Natural killer cell (primary cell): ENCODE measurements around the gene CDK16. TPM values are rescaled to one million over a fixed set of nuclear protein-coding genes. Genes with fewer than 3 reads are reported as not detected.

Source experiments
- ATAC-seq, 3 donors: fragments of 150-1000 bp in 2 of 3; fragments of 200-7000 bp in 1 of 3; cut with Tn5 transposase; 1 replicate in 1 of 3; 2 replicates in 2 of 3; pipeline ENCODE4 v1.10.0; 2021; ENCODE audit warnings: mild to moderate bottlenecking in 2 of 3, moderate library complexity in 2 of 3
- DNase-seq, 2 donors: peaks; one replicate each; pipeline versions ENCODE4 v3.0.0 to v3.0.0-alpha.2; 2013 to 2021; ENCODE audit warnings: mixed read lengths in 1 of 2
- H3K27ac ChIP-seq: one replicate; pipeline ENCODE4 v1.5.1; 2013; ENCODE audit warnings: mild to moderate bottlenecking, low read length
- H3K27me3 ChIP-seq: one replicate; pipeline ENCODE4 v1.6.1; 2013; ENCODE audit warnings: low read length; ENCODE audit not compliant: control insufficient read depth, insufficient read depth
- H3K36me3 ChIP-seq: one replicate; pipeline ENCODE4 v1.6.1; 2013; ENCODE audit warnings: low read length; ENCODE audit not compliant: control insufficient read depth, insufficient read depth
- H3K4me1 ChIP-seq: one replicate; pipeline ENCODE4 v1.6.1; 2013; ENCODE audit warnings: low read length; ENCODE audit not compliant: control insufficient read depth, insufficient read depth
- H3K4me3 ChIP-seq: one replicate; pipeline ENCODE4 v1.5.1; 2013; ENCODE audit warnings: low read length
- H3K9me3 ChIP-seq: one replicate; pipeline ENCODE4 v1.6.1; 2013; ENCODE audit warnings: low read length; ENCODE audit not compliant: control insufficient read depth, insufficient read depth
- H3K27ac Mint-ChIP-seq, 2 donors: one replicate each; pipeline ENCODE4 v1.8.0; 2022; ENCODE audit warnings: mild to moderate bottlenecking in 2 of 2, mixed read lengths in 2 of 2, moderate library complexity in 1 of 2
- H3K27me3 Mint-ChIP-seq, 2 donors: one replicate each; pipeline ENCODE4 v1.8.0; 2022; ENCODE audit warnings: low read depth in 2 of 2, mixed read lengths in 2 of 2
- H3K36me3 Mint-ChIP-seq: one replicate; pipeline ENCODE4 v1.8.0; 2022; ENCODE audit warnings: mixed read lengths
- H3K4me1 Mint-ChIP-seq, 2 donors: one replicate each; pipeline ENCODE4 v1.8.0; 2022; ENCODE audit warnings: mixed read lengths in 2 of 2
- H3K4me3 Mint-ChIP-seq: one replicate; pipeline ENCODE4 v1.8.0; 2022; ENCODE audit warnings: mild to moderate bottlenecking, moderate library complexity, mixed read lengths
- H3K9me3 Mint-ChIP-seq, 2 donors: one replicate each; pipeline ENCODE4 v1.8.0; 2022; ENCODE audit warnings: mixed read lengths in 2 of 2
- CTCF ChIP-seq: fragments of 200-600 bp; IDR thresholded peaks from one replicate; pipeline ENCODE4 v1.8.0; 2022; ENCODE audit warnings: antibody characterized with exemption
- whole genome bisulfite sequencing: methylation state at CpG from one replicate; pipeline ENCODE4 v1.1.7; 2013; ENCODE audit warnings: missing lambda C conversion rate; ENCODE audit not compliant: insufficient coverage; 5-methylcytosine and 5-hydroxymethylcytosine counted together
- intact Hi-C: fragments of 100-400 bp; cut with micrococcal nuclease; formaldehyde crosslinking; loops from one replicate; pipeline ENCODE4 v1.14.2; 2022
- total RNA-seq, 4 donors: library from RNA; stranded (reverse); fragments of 120-200 nt in 1 of 4; gene quantifications; one replicate each; pipeline versions ENCODE4 v1.2.3 to v1.2.4, GENCODE V29; 2013 to 2022

CDK16 gene
- total RNA-seq, 3 donors from 2014 or later (not counting 1 experiment from before 2014, with no cell fraction given) = 112 to 140 (median 126) TPM

DNA sequence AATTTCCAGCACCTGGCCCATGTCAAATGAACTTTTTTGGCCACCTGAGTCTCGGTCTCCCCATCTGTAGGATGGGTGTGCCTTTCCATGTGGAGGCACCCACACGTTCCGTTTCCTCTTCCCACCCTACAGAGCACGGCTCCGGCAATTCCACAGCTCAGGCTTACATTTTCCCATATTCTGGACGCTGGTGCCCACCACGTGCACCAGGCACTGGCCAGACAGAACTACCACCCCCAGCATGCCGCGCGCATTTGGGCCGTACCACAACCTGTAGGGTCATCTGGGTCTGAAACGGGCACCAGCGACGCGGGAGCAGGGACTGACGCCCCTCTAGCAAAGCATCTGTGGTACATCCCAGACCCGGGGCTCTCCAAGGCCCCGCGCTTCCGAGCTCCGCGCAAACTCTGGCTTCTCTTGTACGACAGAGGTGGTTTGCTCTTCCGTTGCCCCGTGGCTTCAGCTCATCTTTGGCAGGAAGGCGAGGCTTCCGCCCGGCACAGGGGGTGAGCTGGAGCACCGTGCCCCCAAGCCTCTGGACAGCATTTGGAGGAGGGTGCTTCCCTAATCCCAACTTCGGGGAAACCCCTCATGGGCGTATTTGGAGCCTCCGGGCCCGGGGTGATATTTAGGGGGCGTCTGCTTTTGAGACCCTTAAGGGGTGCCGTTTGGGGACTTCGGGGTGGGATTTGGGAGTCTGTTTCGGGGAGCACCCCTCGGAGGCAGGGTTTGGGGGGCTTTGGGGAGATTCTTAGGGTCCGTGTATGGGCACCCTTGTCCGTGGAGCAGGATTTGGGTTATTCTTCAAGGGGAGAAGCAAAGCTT is 27.8 kb upstream of the CDK16 start:
- peak overlapping the region; percentile 94 for H3K4me3 Mint-ChIP-seq
- peaks cover 11% of the 10 kb centered on the region for H3K36me3 ChIP-seq
- peak; percentile 64 to 91 for DNase-seq
- no peaks in the 10 kb centered on the region for H3K27me3 ChIP-seq
- peak; percentile 75 to 89 (median 76) for ATAC-seq
- H3K27ac Mint-ChIP-seq = peak overlapping the region; percentile 93 to 95
- H3K27ac ChIP-seq = peak overlapping the region; percentile 92
- H3K4me3 ChIP-seq = peak overlapping the region; percentile 58
- TF ChIP-seq CTCF = no peak
- no peaks in the 10 kb centered on the region for H3K36me3 Mint-ChIP-seq
- WGBS = 3% methylated on average over 40 of the region's 40 CpGs
- no peaks in the 10 kb centered on the region for H3K9me3 Mint-ChIP-seq
- peaks cover 29 to 32% of the 10 kb centered on the region in 2 donors for H3K4me1 Mint-ChIP-seq
- no peaks in the 10 kb centered on the region for H3K27me3 Mint-ChIP-seq
- intact Hi-C loops = loop anchor here (5.0 to 10.0 kb wide), 3 partner anchors 172 to 832 kb away; partner anchors contain the start of gene ZNF81
- peaks cover 46% of the 10 kb centered on the region for H3K4me1 ChIP-seq
- no peaks in the 10 kb centered on the region for H3K9me3 ChIP-seq

DNA sequence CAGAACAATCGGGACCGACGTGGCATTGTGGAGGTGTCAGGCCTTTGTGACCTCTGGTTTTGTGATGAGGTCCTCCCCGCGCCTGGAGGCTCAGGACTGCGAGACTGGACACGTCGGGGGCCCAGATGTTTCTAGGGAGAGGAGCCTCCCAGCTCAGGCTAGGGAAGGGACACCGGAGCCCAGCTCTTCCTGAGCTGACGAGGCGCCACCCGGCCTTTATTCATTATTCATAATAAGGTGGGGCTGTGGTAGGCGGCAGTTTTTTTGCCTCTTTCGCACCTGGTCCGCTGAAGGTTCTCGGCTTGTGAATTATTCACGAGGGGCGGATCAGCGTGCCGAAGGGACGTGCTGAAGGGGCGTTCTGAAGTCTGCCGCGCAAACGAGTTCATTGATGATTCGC is 27.1 kb upstream of the CDK16 start:
- intact Hi-C loops = loop anchor here (5.0 to 10.0 kb wide), 3 partner anchors 171 to 831 kb away; partner anchors contain the start of gene ZNF81
- no peaks in the 10 kb centered on the region for H3K27me3 ChIP-seq
- Mint-ChIP-seq H3K9me3 (no peaks in the 10 kb centered on the region), H3K4me1 (peaks cover 36 to 39% of the 10 kb centered on the region in 2 donors), H3K27me3 (no peaks in the 10 kb centered on the region), H3K36me3 (no peaks in the 10 kb centered on the region), H3K27ac (peak overlapping the region; percentile 93 to 95), H3K4me3 (peak overlapping the region; percentile 94)
- no peak for TF ChIP-seq CTCF
- peaks cover 6% of the 10 kb centered on the region for H3K36me3 ChIP-seq
- peaks cover 52% of the 10 kb centered on the region for H3K4me1 ChIP-seq
- peak overlapping the region; percentile 92 for H3K27ac ChIP-seq
- peak overlapping the region; percentile 58 for H3K4me3 ChIP-seq
- DNase-seq (peak; percentile 39 to 74), ATAC-seq (peak in 1 of 3 donors; percentile 35)
- H3K9me3 ChIP-seq = no peaks in the 10 kb centered on the region
- WGBS = under 1% methylated on average over 26 of the region's 26 CpGs

DNA sequence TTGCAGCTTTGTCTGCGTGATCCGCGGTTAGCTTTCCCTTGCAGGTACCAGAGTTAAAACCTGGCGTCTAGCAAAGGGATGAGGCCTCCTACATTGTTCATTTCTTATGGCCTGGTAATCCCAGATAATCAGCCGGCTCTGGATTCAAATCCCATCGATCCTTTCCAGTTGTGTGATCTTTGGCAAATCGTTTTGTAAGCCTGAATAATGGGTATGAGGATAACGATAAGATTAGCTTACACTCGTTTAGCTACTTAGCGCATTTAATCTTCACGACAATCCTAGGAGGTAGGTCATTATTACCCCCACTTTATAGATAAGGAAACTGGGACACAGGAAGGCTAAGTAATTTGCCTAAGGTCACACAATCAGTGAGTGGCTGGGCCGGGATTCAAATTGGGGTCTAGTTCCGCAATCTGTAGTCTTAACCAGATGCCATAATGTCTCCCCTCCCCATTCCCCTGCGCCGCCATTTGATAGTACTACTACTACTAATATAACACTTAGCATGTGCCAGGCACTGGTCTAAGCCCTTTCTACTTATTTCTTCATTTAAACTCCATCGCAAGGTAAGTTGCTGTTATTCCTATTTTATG is 26.6 kb upstream of the CDK16 start:
- no peaks in the 10 kb centered on the region for H3K27me3 Mint-ChIP-seq
- peaks cover 42 to 44% of the 10 kb centered on the region in 2 donors for H3K4me1 Mint-ChIP-seq
- WGBS = 43% methylated on average over 9 of the region's 16 CpGs
- peak overlapping the region; percentile 93 to 95 for H3K27ac Mint-ChIP-seq
- no peak for TF ChIP-seq CTCF
- H3K36me3 ChIP-seq = peaks cover under 1% of the 10 kb centered on the region
- peak overlapping the region; percentile 92 for H3K27ac ChIP-seq
- no peaks in the 10 kb centered on the region for H3K27me3 ChIP-seq
- no peaks in the 10 kb centered on the region for H3K36me3 Mint-ChIP-seq
- no peaks in the 10 kb centered on the region for H3K9me3 Mint-ChIP-seq
- peaks cover 57% of the 10 kb centered on the region for H3K4me1 ChIP-seq
- peak overlapping the region; percentile 58 for H3K4me3 ChIP-seq
- H3K4me3 Mint-ChIP-seq = peak overlapping the region; percentile 94
- DNase-seq = no peak
- intact Hi-C loops = loop anchor here (5.0 to 10.0 kb wide), 3 partner anchors 170 to 830 kb away; partner anchors contain the start of gene ZNF81
- H3K9me3 ChIP-seq = no peaks in the 10 kb centered on the region
- ATAC-seq = no peak
